Fibroblast of lung (primary cell): Measurements from ENCODE around the gene USH2A. TPM values are rescaled to one million over a fixed set of nuclear protein-coding genes. Genes with fewer than 3 reads are reported as not detected.

Experiments used
- DNase-seq, 2 donors: peaks; one replicate each; pipeline versions ENCODE4 v3.0.0 to v3.0.0-alpha.2; 2010; ENCODE audit warnings: low read depth in 2 of 2
- H2AFZ ChIP-seq: 2 replicates; pipeline ENCODE4 v1.5.1; 2012; ENCODE audit warnings: low read length, control low read depth, inconsistent platforms
- H3K27ac ChIP-seq: 2 replicates; pipeline ENCODE4 v1.5.1; 2011; ENCODE audit warnings: low read length, control low read depth; ENCODE audit not compliant: insufficient read depth
- H3K27me3 ChIP-seq: 2 replicates; pipeline ENCODE4 v1.5.1; 2011; ENCODE audit warnings: mild to moderate bottlenecking, low read length; ENCODE audit not compliant: control insufficient read depth, insufficient read depth
- H3K36me3 ChIP-seq: 2 replicates; pipeline ENCODE4 v1.5.1; 2011; ENCODE audit warnings: low read length; ENCODE audit not compliant: control insufficient read depth, insufficient read depth
- H3K4me1 ChIP-seq: 2 replicates; pipeline ENCODE4 v1.5.1; 2011; ENCODE audit warnings: low read length; ENCODE audit not compliant: control insufficient read depth, insufficient read depth; ENCODE audit errors: extremely low read depth
- H3K4me2 ChIP-seq: 2 replicates; pipeline ENCODE4 v1.5.1; 2011; ENCODE audit warnings: low read length, control low read depth; ENCODE audit not compliant: insufficient read depth; ENCODE audit errors: extremely low read depth
- H3K4me3 ChIP-seq, 4 experiments: fragments of 200-600 bp in 1 of 4; sonication (generic) in 1 of 4; replicated peaks in 1 of 4; 2 replicates each; pipeline ENCODE4 v1.5.1; 2011 to 2016; ENCODE audit warnings: low read length in 4 of 4, low read depth in 3 of 4, mild to moderate bottlenecking in 3 of 4, control low read depth in 2 of 4, inconsistent platforms in 1 of 4, mixed read lengths in 1 of 4; ENCODE audit not compliant: insufficient read depth in 1 of 4; ENCODE audit errors: control extremely low read depth in 1 of 4
- H3K79me2 ChIP-seq: 2 replicates; pipeline ENCODE4 v1.5.1; 2012; ENCODE audit warnings: mild to moderate bottlenecking, low read length, inconsistent platforms; ENCODE audit not compliant: control insufficient read depth, insufficient read depth
- H3K9ac ChIP-seq: 2 replicates; pipeline ENCODE4 v1.5.1; 2011; ENCODE audit warnings: mild to moderate bottlenecking, low read length, control low read depth; ENCODE audit not compliant: insufficient read depth
- H3K9me3 ChIP-seq: 2 replicates; pipeline ENCODE4 v1.5.1; 2012; ENCODE audit warnings: low read depth, low read length; ENCODE audit not compliant: control insufficient read depth, insufficient read depth
- H4K20me1 ChIP-seq: 2 replicates; pipeline ENCODE4 v1.5.1; 2011; ENCODE audit warnings: low read length; ENCODE audit not compliant: control insufficient read depth, insufficient read depth; ENCODE audit errors: extremely low read depth
- EZH2 ChIP-seq: IDR thresholded peaks from 2 replicates; pipeline ENCODE4 v1.5.1; 2012; ENCODE audit warnings: low read length, control low read depth, mild to moderate bottlenecking; ENCODE audit errors: missing control alignments
- polyA plus RNA-seq, 2 donors: library from polyadenylated mRNA; depleted of rRNA in 1 of 2; stranded (reverse) in 1 of 2; unstranded in 1 of 2; fragments of >200 nt; gene quantifications; 2 replicates each; pipeline ENCODE4 v1.2.1, GENCODE V29; 2011 to 2012; ENCODE audit warnings: missing spikeins in 1 of 2
- total RNA-seq: library from RNA; depleted of rRNA; stranded (reverse); fragments of >200 nt; gene quantifications from 2 replicates; pipeline ENCODE4 v1.2.1, GENCODE V29; 2014
- TF ChIP-seq, protein P1 (sequence below), 2 donors: IDR thresholded peaks in 1 of 2; conservative IDR thresholded peaks in 1 of 2; 1 replicate in 1 of 2; 2 replicates in 1 of 2; pipeline ENCODE4 v1.5.1; 2011 to 2012; ENCODE audit warnings: low read length in 2 of 2, control low read depth in 1 of 2, inconsistent platforms in 1 of 2, low read depth in 1 of 2, mild to moderate bottlenecking in 1 of 2

Gene USH2A
- total and polyA plus RNA-seq, 2 donors (not counting 1 experiment from before 2014, with no cell fraction given) = under 0.01 to 0.01 TPM

GRCh38 chr1:215660259-215660658 lies 763.0 kb downstream of the USH2A start:
- Histone ChIP-seq H3K9ac (no peak overlapping the region), H3K4me2 (no peak overlapping the region), H3K79me2 (no peaks in the 10 kb centered on the region), H3K27ac (no peak overlapping the region), H3K9me3 (no peaks in the 10 kb centered on the region), H3K36me3 (no peaks in the 10 kb centered on the region), H3K27me3 (no peaks in the 10 kb centered on the region), H3K4me3 (no peak overlapping the region), H2AFZ (no peak overlapping the region), H4K20me1 (no peaks in the 10 kb centered on the region), H3K4me1 (no peaks in the 10 kb centered on the region)
- no peak for TF ChIP-seq EZH2
- TF ChIP-seq, protein P1, sequence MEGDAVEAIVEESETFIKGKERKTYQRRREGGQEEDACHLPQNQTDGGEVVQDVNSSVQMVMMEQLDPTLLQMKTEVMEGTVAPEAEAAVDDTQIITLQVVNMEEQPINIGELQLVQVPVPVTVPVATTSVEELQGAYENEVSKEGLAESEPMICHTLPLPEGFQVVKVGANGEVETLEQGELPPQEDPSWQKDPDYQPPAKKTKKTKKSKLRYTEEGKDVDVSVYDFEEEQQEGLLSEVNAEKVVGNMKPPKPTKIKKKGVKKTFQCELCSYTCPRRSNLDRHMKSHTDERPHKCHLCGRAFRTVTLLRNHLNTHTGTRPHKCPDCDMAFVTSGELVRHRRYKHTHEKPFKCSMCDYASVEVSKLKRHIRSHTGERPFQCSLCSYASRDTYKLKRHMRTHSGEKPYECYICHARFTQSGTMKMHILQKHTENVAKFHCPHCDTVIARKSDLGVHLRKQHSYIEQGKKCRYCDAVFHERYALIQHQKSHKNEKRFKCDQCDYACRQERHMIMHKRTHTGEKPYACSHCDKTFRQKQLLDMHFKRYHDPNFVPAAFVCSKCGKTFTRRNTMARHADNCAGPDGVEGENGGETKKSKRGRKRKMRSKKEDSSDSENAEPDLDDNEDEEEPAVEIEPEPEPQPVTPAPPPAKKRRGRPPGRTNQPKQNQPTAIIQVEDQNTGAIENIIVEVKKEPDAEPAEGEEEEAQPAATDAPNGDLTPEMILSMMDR (conservative IDR thresholded peaks at IDR 0.05 in 1 of 2, IDR thresholded peaks at IDR 0.05 in 1 of 2; ENCODE audit: low read depth in 1 of 2, low read length in 2 of 2) = no peak
- no peak for DNase-seq

DNA sequence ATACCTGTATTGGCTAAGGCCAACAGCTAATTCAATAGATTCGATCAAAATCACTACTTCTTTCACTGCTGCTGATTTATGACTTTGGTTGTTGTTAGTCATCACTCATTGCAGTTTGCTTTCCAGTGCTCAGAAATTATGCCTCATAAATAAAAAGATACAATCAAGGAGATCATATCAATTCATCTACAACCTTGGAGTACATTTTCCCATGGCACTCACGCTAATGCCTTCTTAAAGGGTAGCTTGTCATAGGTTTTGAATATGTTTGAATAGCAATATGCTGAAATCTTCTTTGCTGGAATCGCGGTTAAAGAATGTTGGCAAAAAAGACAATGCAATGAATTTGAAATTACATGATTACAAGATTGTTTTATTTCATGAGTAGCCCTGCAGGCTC lies 766.2 kb downstream of the USH2A start:
- no peak for TF ChIP-seq EZH2
- TF ChIP-seq, protein P1 (conservative IDR thresholded peaks at IDR 0.05 in 1 of 2, IDR thresholded peaks at IDR 0.05 in 1 of 2; ENCODE audit: low read depth in 1 of 2, low read length in 2 of 2) = no peak
- no peak overlapping the region for H2AFZ ChIP-seq
- H3K79me2 ChIP-seq = no peaks in the 10 kb centered on the region
- H3K4me2 ChIP-seq = no peak overlapping the region
- H4K20me1 ChIP-seq = no peaks in the 10 kb centered on the region
- no peaks in the 10 kb centered on the region for H3K4me1 ChIP-seq
- DNase-seq = no peak
- no peak overlapping the region for H3K27ac ChIP-seq
- H3K9ac ChIP-seq = no peak overlapping the region
- peaks cover 3% of the 10 kb centered on the region for H3K27me3 ChIP-seq
- H3K4me3 ChIP-seq = no peak overlapping the region
- H3K9me3 ChIP-seq = no peaks in the 10 kb centered on the region
- H3K36me3 ChIP-seq = no peaks in the 10 kb centered on the region

DNA sequence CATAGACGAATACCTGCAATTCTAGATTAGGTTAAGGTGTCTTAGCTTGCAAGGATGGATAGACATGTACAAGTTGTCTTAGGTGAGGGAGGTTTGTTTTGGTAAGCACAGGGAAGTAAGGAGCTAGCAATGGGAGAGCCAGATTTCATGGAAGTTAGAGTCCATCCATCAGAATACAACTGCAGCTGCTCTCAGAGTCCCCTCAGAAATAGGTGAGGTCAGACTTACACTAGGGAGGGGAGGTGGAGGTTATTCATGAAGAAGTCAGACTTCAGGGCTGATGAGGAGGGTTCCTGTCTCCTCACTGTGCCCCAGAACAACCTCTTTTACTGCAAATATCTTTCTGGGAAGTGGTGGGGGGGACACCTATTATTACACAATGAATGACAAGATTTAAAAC lies 770.9 kb downstream of the USH2A start:
- no peak for DNase-seq
- Histone ChIP-seq H2AFZ (no peak overlapping the region), H3K36me3 (no peaks in the 10 kb centered on the region), H3K9ac (no peak overlapping the region), H3K27me3 (peaks cover 3% of the 10 kb centered on the region), H3K4me2 (no peak overlapping the region), H3K4me3 (no peak overlapping the region), H3K79me2 (no peaks in the 10 kb centered on the region), H3K27ac (no peak overlapping the region), H4K20me1 (no peaks in the 10 kb centered on the region), H3K9me3 (no peaks in the 10 kb centered on the region), H3K4me1 (no peaks in the 10 kb centered on the region)
- TF ChIP-seq EZH2 = no peak
- TF ChIP-seq, protein P1 (conservative IDR thresholded peaks at IDR 0.05 in 1 of 2, IDR thresholded peaks at IDR 0.05 in 1 of 2; ENCODE audit: low read depth in 1 of 2, low read length in 2 of 2) = no peak
